Left ventricle myocardium superior (tissue), 1 donor: ENCODE measurements around the gene SYCP3. TPM values are rescaled to one million over a fixed set of nuclear protein-coding genes. Genes with fewer than 3 reads are reported as not detected.
A peak's percentile ranks its signal among the peaks of the same experiment; 100 is the strongest.

Experiments
- ATAC-seq: fragments of 200-7000 bp; cut with Tn5 transposase; one replicate; pipeline ENCODE4 v1.9.1; 2020; ENCODE audit warnings: mild to moderate bottlenecking, moderate library complexity
- DNase-seq: peaks from one replicate; pipeline ENCODE4 v3.0.0-alpha.2; 2020
- intact Hi-C: fragments of 100-400 bp; cut with micrococcal nuclease; formaldehyde crosslinking; loops from one replicate; pipeline ENCODE4 v1.11.0; 2022
- total RNA-seq: library from RNA; stranded (reverse); fragmentation: NEBNext Ultra II Directional; extraction: Animal tissue kit (Norgen Biotek cat#: 25700); gene quantifications from one replicate; pipeline ENCODE4 v1.2.1, GENCODE V29; 2021
- donor health status: DM: no; HTN: yes; CAD: no; lungs with severe emphysema.

SYCP3 gene
- total RNA-seq, 1 donor from 2014 or later = not detected

DNA sequence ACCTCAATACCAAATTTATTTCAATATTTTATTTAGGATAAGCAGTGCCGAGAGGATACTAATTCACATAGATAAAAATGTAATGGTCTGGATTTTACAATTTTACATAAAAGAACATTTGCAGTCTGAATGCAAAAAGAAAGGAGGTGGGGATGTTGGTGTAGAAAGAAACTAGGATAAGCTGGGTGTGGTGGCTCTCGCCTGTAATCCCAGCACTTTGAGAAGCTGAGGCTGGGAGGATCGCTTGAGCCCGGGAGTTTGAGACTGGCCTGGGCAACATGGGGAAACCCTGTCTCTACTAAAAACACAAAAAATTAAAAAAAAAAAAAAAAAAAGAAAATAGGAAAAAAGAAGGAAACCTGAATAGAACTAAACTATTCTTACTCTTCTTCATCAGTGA lies 16.9 kb downstream of the SYCP3 start:
- intact Hi-C loops = no loop called here
- ATAC-seq (no peak), DNase-seq (no peak)

DNA sequence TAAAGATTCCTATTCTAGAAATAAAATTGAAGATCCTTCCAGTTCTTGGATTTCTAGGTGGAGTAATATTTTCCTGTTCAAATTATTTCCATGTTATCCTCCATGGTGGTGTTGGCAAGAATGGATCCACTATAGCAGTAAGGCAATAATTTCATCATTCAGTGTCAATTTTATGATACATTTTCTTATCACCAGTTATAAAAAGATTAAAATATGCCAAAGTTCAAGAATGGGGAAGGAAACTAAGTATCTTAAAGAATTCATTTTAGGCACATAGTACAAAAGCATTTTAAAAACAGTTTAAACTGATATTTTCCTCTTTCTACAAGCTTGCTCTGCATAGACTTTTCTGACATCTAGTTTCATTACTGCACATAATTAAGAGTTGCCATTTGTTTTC lies 19.1 kb downstream of the SYCP3 start:
- no peak for DNase-seq
- intact Hi-C loops = no loop called here
- ATAC-seq = no peak

DNA sequence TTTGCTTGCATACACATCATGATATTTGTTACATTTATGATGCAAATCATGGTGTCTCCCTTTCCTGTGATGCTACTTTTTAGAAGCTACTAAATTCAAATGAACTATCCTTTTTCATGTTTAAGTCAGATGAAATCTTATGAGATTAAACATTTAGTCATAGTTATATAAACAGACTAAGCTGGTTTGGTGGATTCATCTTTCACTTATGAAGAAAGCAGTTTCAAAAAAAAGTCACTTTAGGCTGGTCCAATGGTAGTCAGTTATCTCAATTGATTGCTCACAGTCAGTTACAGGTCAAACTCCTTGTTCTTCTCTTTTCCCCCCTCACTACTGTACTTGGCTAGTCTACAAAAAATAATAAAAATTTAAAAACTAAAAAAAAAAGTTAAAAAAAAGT lies 19.7 kb downstream of the SYCP3 start:
- intact Hi-C loops = no loop called here
- DNase-seq (no peak), ATAC-seq (no peak)

DNA sequence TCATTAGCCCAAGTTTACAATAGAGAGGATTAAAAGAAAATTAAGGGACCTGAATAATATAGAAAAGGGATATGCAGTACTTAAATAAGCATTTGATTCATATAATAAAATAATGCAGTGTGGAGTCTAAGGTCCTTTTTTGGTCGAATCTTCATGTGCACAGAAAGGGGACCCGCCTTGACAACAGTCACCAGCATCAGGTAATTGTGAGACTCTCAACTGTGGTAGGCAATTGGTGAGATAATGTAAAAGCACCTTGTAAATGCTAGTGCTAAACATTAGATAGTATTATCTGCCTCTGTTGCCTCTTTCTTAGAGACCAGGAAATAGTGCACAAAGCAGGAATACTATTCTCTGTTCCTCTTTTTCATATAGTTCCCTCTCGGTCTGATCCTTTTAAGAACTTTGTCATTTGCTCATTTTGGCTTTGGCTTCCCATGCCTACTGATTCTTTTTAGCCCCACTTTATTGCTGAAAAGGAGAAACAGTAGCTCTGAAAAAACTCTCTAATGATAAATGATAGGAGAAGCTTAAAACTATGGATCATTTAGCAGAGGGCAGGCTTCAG lies 24.3 kb downstream of the SYCP3 start:
- no peak for ATAC-seq
- intact Hi-C loops = no loop called here
- no peak for DNase-seq

DNA sequence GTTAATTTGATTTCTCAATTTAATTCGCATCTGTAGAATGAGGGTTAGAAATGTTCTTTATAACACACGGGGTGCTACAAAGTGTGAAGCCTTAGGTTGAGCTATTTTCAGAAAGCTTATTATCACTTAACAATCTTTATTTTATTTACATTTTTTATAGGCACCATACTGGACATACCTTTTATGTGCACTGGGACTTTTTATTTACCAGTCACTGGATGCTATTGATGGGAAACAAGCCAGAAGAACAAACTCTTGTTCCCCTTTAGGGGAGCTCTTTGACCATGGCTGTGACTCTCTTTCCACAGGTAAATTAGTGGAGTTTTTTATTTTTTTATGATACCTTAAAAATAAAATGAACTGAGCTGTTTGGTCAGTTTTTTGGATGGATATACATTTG lies 25.3 kb downstream of the SYCP3 start:
- intact Hi-C loops = no loop called here
- ATAC-seq (no peak), DNase-seq (no peak)

DNA sequence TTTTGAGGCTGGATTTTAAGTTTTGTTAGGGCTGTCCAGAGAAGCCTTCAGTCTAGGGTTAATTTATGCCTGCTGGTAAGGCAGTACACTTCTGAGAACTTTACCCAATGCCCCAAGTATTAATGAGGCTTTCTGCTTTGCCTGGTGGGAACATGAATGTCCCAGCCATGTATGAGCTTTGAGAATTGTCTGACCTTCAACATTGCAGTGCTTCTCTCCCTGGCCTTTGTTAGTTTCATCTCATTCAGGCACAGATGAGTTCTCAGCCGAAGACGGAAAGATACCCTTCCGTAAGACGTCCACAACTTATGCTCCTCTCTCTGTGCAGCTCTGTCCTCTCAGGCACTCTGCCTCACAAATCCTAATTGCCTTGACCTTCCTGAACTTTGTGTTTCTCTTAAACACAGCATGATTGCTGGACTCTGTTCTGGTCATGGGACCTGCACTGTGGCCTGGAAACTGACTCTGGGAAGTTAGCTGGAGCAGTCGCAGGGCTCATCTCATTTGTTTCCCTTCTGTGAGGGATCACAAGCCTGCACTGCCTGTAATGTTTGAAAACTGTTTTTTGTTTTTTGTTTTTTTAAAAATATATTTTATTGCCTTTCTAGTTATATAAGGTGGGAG lies 26.1 kb downstream of the SYCP3 start:
- DNase-seq (peak; percentile 44), ATAC-seq (peak; percentile 92)
- intact Hi-C loops = no loop called here

DNA sequence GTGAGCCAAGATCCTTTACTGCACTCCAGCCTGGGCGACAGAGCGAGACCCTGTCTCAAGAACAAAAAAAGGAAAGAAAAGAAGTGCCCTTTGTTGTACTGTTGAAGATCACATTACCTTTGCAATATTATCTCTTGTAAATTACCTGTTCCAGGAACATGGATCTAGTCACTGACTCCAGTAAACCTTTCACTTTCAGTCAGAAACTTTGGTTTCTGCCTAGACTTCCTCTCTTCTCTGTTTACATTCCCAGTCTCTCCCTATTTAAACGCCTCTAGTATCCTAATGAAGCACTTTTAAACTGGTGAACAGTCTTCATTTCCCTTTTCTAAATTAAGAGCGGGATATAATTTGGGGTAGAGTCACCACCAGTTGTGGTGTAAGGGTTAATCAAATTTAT lies 29.0 kb downstream of the SYCP3 start:
- intact Hi-C loops = no loop called here
- ATAC-seq = no peak
- no peak for DNase-seq

DNA sequence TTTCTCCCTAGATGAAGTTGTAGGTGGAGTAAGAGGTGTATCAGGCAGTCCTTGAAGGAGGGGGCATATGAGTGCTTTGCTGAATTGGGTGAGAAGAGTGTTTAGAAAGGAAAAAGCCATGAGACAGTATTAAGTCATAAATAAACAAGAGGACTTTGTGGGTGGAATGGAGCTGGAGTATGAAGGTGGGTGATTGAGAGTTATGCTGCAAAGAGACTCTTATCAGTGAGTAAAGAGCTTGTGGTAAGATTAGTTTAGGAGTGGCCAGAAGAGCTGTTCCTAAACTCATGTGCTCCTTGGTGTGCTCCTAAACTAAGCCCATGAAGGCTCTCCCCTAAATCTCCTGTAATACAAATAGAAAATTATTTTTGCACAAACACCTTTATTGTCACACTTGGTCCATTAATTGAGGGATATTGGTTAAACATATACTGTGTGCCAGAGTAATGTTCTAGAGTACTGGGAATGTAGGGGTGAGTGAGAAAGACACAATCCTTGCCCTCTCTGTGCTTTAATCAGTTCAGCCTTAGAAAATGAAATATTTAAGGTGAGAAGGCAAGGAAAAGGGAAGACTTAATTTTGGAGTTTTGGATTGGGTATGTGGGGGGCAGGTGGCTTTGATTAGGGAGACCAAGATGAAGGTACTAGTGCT lies 32.0 kb downstream of the SYCP3 start:
- intact Hi-C loops = no loop called here
- ATAC-seq (peak; percentile 59), DNase-seq (no peak)

DNA sequence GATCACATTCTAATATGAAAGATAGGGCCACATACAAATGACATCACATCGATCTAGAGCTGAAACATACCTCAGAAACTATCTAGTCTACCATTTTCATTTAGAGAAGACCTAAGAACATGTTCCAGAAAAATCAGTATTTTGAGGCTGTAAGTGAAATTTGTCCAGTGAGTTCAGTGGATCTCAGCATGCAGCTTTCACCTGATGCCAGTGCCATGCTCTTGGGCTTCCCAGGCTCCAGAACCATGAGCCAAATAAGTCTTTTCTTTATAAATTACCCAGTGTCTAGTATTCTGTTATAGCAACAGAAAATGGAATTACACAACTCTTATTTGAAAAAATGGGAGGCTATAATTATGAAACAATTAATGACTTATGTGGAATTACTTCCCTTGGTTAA lies 32.9 kb downstream of the SYCP3 start:
- DNase-seq (no peak), ATAC-seq (no peak)
- intact Hi-C loops = no loop called here

DNA sequence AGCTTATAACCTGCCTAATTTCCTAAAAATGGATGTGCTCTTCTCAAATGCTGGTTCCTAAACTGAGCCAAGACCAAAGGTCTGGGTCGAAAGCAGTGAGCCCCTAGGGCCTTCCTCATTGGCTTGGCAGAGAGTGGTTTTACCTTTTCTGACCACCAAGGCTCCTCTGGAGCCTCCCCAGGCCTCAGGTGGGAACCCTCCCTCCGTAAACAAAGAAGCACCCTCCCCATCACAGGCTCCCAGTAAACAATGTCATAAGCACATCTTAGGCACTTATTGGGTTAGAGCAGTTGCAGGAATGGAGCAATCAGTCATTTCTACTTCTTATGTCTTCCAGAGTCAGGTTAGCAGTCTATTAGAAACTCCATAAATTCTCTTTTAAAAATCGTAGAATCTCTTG lies 35.8 kb downstream of the SYCP3 start:
- DNase-seq (no peak), ATAC-seq (no peak)
- intact Hi-C loops = no loop called here

DNA sequence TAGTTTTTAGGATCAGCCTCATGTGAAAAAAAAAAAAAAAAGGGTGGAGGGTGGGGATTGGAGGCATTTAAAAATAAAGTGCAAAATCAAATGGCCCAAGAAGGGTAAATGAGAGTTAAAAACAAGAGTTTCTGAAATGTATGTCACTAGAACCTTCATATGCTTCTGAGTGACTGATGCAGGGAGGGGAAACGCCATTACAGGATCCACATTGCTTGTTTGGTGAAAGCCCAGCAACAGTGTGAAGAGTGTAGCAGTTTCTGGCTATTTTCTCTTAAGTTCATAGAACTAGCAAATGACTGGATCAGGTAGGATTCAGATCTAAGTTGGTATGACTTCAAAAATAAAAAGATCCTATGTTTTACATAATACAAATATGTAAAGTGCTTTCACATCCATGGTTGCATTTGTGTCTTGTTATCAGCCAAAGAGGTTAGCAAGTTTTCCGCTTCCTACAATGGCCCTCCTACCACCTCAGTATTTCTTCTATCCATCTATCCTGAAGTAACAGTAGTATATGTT lies 38.9 kb downstream of the SYCP3 start:
- no peak for DNase-seq
- intact Hi-C loops = no loop called here
- ATAC-seq = no peak

DNA sequence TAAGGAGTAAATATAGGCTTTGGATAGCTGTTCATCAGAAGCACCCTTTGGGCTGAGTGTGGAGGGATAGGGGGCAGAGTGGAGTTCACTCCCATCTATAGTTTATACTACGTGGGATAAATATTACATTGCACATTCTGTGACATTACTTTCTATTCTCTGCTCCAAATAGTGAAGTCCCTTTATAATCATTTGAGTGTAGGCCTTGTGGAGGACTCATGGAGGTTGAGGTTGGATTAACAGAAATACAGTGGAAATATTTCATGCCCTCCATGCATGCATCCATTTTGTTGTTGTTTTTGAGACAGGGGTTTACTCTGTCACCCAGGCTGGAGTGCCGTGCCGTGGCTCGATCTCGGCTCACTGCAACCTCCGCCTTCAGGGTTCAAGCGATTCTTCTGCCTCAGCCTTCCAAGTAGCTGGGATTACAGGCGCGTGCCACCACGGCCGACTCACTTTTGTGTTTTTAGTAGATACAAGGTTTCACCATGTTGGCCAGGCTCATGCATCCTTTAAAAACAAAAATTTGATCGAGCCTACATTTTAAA lies 40.4 kb downstream of the SYCP3 start:
- ATAC-seq (peak; percentile 14), DNase-seq (no peak)
- intact Hi-C loops = no loop called here

DNA sequence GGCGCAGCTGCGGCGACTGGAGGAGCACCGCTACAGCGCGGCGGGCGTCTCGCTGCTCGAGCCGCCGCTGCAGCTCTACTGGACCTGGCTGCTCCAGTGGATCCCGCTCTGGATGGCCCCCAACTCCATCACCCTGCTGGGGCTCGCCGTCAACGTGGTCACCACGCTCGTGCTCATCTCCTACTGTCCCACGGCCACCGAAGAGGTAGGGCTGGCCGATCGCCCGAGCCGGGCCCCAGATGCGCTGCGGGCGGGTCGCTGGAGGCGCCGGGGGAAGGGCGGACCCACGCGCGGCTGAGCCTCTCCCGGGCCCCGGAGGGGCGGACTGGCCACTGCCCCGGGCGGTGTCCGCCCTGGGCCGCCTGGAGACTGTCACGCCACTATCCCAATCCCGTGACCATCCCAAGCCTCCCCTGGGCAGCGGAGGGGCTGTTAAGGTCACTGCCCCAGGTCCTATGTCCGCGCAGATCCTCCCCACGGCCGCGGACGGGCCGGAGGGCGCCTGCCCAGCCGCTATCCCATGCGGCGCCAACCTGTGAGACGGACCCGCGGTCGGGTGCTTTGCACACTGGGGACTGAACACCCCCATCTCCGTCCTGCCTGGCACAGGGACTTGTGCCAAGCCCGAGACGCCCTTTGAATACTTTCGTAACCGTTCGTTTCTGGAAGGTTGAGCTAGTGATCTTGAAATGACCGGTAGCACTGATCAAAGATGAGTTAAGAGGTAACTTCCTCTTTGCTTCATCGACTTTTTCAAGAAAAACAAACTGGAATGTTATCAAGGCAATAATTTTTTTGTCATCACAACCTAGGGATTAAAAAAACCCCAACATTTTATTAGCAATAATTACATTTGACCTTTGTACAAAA lies 41.1 kb downstream of the SYCP3 start:
- peak; percentile 79 for DNase-seq
- peak; percentile 51 for ATAC-seq
- intact Hi-C loops = no loop called here

DNA sequence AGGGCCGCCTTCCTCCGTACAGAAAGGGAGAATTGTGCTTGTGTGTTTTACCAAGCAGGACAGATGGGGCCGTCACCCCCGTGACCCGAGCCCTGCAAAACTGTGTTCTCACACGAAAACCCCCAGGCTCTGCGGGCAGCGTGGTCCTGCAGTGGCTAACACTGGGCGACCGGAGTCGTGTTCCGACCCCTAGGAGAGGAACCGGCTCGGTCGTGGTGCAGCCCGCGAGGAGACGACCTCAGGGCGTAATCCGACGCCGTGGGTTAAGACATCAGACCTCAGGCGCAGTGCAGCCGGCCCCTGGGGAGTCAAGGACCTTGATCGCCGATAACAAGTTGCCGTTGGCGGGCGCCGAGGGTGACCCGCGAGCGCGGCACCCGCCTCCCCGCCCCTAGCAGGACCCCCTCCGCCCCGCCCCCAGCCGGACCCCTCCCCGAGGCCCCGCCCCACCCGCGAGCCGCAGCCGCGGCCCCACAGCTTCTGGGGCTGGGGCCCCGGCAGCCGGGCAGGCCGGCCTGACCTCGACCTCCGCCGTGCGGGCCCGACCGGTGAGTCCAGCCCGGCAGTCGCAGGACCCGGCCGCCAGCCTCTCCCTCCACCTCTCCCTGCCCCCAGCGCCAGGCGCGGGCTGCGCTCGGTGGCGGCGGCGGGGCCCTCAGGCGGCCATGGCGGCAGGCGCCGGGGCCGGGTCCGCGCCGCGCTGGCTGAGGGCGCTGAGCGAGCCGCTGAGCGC lies 41.9 kb downstream of the SYCP3 start, which contains the start of gene CHPT1:
Gene CHPT1 (plus strand): TSS at position 444 of the 733 bp plus-strand sequence. CDS start 222 bp downstream, at position 666.
- ATAC-seq (peak; percentile 77), DNase-seq (peak; percentile 89)
- intact Hi-C loops = no loop called here

DNA sequence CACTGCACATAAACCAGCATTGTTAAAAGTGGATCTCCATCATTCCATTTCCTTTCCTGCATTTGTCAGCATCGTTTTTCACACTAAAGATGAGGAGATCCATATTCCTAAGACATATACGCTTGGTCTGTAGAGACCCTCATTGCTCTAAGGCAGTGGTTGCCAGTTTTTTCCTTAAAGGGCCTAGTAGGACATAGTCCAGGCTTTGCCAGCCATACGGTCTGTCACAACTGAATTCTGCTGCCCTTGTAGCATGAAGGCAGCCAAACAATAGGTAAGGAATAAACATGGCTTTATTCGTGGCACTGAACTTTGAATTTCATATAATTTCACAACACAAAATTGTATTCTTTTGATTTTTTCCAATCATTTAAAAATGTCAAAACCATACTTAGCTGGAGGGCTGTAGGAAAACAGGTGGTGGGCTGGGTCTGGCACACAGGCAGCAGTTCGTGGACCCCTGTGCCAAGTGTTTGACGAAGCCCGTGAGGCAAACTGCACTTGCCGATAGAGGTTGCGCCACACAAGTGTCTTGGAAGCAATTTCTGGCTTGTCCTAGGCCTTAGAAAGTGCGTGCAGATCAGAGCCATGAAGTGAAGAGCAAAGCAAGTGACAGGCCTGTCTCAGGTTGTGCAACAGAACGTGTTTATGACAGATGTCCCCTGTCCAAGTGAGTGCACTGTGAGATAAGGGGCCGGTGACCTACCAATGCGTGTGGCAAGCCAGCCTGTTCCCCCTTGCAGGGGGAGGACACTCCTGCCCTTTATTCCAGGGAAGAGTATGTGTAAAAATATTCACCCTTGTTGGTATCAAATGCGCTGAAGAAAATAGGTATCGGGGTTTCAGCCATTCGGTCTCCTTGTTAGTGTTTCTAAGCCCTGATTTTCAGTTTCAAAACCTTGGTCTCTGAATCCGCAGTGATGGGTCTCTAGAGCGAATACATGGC lies 42.7 kb downstream of the SYCP3 start:
- intact Hi-C loops = no loop called here
- DNase-seq = peak; percentile 79
- peak; percentile 85 for ATAC-seq

DNA sequence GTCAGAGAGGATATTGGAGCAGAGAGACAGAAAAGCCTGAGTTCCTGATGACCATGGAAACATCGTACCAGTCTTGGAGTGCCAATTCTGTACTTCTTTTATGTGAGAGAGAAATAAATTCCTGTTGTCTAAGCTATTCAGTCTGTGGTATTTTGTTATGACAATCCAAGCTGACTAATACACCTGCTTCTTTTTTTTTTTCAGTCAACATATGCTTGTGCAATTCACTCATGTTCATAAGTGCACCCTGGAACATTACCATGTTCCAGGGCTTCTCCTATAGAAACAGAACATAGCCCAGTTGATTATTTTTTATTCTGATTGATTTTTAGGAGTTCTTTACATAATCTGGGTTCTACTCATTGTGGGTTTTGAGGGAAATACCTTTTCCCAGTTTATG lies 43.6 kb downstream of the SYCP3 start:
- ATAC-seq (no peak), DNase-seq (no peak)
- intact Hi-C loops = no loop called here

DNA sequence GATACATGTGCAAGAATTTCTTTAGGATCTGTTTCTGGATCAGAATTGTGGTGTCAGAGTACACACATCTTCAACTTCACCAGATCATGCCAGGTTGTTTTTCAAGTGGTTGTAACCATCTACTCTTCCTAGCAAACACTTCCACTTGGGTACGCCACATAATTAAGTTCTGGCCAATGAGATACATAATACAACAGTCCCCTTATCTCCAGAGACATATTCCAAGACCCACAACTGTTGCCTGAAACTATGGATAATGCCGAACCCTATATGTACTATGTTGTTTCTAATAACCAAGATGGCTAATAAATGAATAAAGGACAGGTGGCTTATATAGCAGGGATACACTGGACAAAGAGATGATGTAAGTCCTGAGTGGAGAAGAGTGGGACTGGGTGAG lies 44.3 kb downstream of the SYCP3 start:
- ATAC-seq (no peak), DNase-seq (no peak)
- intact Hi-C loops = no loop called here
